HUES6 (cell line): ENCODE results near the gene TMIGD3.
A peak's percentile ranks its signal among the peaks of the same experiment; 100 is the strongest.

Experiments
- H3K27ac ChIP-seq: 2 replicates; pipeline ENCODE4 v1.7.0; 2013; ENCODE audit warnings: low read depth, mild to moderate bottlenecking, low read length, inconsistent platforms
- H3K27me3 ChIP-seq: 2 replicates; pipeline ENCODE4 v1.6.1; 2013; ENCODE audit warnings: low read length; ENCODE audit not compliant: control insufficient read depth, insufficient read depth
- H3K36me3 ChIP-seq: 2 replicates; pipeline ENCODE4 v1.6.1; 2013; ENCODE audit warnings: low read length; ENCODE audit not compliant: control insufficient read depth, insufficient read depth
- H3K4me1 ChIP-seq: 2 replicates; pipeline ENCODE4 v1.6.1; 2013; ENCODE audit warnings: low read length; ENCODE audit not compliant: control insufficient read depth, insufficient read depth
- H3K4me3 ChIP-seq: 2 replicates; pipeline ENCODE4 v1.5.1; 2013; ENCODE audit warnings: low read depth, low read length
- H3K9ac ChIP-seq: one replicate; pipeline ENCODE4 v1.6.1; 2013; ENCODE audit warnings: mild to moderate bottlenecking, low read length
- H3K9me3 ChIP-seq: 2 replicates; pipeline ENCODE4 v1.6.1; 2013; ENCODE audit warnings: low read depth, low read length; ENCODE audit not compliant: control insufficient read depth, insufficient read depth

TMIGD3 gene

DNA sequence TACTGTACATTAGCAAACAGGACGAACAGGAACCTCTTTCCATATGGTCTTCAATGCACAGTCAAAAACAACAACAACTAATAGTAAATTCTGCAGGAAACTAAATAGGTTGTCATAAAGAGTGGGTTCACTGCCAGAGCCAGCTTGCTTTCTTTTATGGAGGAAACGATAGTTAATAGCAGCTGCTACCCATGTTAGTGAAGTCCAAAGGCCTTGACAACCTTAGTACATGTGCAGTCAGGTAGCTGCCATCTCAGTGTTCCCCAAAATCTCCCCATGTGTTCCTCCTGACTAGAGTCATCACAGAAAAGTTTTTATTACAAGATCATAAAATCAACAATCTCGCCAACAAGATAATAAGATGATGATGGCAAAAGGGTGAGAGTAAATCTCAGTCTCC, 16.6 kb upstream of the TMIGD3 start:
- peaks cover 7% of the 10 kb centered on the region for H3K4me1 ChIP-seq
- H3K9ac ChIP-seq = no peak overlapping the region
- no peak overlapping the region for H3K27ac ChIP-seq
- H3K27me3 ChIP-seq = no peaks in the 10 kb centered on the region
- H3K9me3 ChIP-seq = peaks cover 7% of the 10 kb centered on the region; the same call in 1 of the 2 replicates
- no peak overlapping the region for H3K4me3 ChIP-seq
- no peaks in the 10 kb centered on the region for H3K36me3 ChIP-seq

DNA sequence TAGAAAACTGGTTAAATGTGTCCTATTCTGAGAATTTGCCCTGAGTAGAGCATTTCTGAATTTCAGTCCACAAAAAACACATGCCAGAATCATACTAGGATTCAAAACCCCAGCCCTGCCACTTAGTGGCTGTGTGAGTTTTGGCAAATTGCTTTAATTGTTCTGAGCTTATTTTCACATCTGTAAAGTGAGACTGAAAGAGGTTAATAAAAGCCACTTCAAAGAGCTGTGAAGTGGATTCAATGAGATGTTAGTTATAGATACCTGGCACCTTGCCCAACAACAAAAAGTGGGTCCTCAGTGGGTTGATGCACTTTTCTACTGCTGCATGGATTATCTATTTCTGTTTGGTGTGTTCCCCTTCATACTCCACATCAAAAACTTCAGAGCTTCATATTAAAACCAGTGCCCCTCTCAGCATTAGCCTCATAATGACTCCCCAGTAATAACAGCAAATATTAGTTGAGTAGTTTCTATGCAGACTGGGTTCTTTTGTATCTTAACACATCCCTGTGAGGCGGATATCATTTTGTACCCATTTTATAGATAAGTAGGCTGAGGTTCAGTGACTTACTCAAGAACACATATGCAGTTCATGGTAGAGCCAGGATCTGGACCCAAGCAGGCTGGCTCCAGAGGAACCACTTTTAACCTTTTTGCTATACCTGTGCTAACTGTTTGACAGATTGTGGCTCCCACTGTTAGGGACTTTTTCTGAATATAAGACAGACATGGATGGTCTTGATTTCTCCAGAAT, 14.2 kb upstream of the TMIGD3 start:
- H3K9ac ChIP-seq = no peak overlapping the region
- no peaks in the 10 kb centered on the region for H3K27me3 ChIP-seq
- H3K4me1 ChIP-seq = peaks cover 7% of the 10 kb centered on the region
- no peaks in the 10 kb centered on the region for H3K36me3 ChIP-seq
- no peaks in the 10 kb centered on the region; the same call in 1 of the 2 replicates for H3K9me3 ChIP-seq
- no peak overlapping the region for H3K4me3 ChIP-seq
- H3K27ac ChIP-seq = no peak overlapping the region

DNA sequence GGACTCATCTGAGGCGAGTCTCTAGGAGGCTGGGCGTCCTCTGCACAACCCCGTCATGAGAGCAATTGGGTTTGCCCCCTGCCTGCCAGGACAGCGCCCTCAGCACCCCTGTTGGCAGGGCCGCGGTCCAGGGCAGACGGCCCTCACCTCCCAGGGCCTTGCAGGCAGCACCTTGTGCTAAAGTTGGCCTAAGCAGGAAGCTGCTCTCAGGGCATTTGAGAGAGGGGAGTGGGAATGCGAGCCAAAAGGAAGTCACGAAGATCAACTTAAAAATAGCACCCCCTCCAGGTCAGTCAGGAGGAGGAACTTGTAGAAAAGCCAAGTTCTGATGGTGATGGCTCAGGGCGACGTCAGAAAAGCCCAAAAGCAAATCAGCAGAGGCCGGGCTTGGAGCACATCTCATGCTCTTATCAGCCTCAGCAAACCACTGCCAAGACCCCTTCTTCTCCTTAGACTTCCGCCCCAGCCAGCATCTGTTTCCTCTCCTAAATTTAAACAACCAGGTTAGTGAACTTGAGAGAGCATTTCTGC, 12.6 kb upstream of the TMIGD3 start:
- Histone ChIP-seq H3K27me3 (no peaks in the 10 kb centered on the region), H3K9me3 (no peaks in the 10 kb centered on the region), H3K36me3 (no peaks in the 10 kb centered on the region), H3K4me3 (peak overlapping the region; percentile 31; the same call in 1 of the 2 replicates), H3K9ac (no peak overlapping the region), H3K4me1 (peaks cover 7% of the 10 kb centered on the region), H3K27ac (no peak overlapping the region)

DNA sequence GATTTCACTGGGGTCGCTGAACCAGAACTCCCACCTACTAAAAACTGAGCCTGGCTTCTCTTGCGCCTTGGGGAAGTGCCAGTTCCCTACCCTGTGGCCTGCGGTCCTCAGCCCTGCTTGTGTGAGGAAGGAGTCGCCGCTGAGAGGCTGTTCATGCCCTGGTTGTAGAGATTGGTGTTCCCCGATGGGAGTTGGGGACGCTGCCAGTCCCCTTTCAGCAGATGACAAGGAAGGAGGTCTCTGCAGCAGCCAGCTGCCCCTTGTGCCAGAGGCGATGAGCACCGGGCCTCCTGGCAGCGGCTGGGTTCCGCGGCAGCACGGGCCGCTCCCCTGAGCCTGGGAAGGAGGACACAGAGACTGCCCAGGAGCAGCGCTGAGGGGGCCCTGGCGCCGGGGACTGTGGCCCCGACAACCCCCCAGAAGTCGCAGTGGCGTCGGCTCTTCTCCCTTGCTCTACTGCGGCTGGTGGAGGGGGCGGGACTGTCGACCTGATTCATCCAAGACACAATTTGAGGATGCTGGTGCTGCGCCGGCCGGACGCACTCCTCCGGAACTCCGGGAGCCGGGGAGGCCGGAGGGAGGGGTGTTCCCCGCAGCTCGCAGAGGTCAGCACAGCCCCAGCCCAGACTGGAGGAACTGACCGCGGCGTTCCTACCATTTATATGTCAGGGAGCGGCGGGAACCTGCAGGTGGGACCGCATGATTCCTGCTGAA, 12.0 kb upstream of the TMIGD3 start:
- no peak overlapping the region for H3K9ac ChIP-seq
- H3K9me3 ChIP-seq = no peaks in the 10 kb centered on the region
- peaks cover 13% of the 10 kb centered on the region for H3K4me1 ChIP-seq
- H3K27me3 ChIP-seq = no peaks in the 10 kb centered on the region
- peak overlapping the region; percentile 31; the same call in 1 of the 2 replicates for H3K4me3 ChIP-seq
- H3K36me3 ChIP-seq = no peaks in the 10 kb centered on the region
- H3K27ac ChIP-seq = no peak overlapping the region

DNA sequence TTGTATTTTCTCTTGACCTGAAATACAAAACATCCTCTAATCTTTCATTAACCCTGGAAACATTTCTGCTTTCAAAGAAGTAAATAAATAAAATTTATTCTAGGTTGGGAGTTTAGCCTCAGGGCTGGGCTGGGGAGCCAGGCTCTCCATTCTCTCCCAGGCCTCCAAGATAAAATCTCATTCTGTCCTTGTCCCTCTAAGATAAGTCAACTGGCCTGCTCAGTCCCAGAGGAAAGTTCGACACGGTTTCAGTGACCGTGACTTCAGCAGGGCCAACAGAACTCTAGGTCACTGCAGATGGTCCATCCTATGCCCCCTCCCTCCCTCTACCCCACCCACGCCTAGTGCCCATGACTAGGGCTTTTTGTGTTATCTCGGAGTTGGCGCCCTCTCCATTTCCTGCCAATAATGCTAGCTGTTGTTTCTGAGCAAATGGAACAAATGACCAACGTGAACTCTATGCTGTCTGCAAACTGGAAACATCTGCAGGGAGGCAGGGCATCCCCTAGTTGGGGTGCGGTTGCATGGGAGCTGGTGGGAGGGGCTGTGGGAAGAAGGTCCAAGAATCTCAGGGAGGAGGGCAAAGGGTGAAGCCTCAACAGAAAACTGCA, 10.1 kb upstream of the TMIGD3 start:
- no peaks in the 10 kb centered on the region for H3K27me3 ChIP-seq
- no peaks in the 10 kb centered on the region for H3K9me3 ChIP-seq
- no peak overlapping the region for H3K9ac ChIP-seq
- no peak overlapping the region for H3K27ac ChIP-seq
- peaks cover 15% of the 10 kb centered on the region for H3K4me1 ChIP-seq
- H3K4me3 ChIP-seq = no peak overlapping the region
- no peaks in the 10 kb centered on the region for H3K36me3 ChIP-seq

DNA sequence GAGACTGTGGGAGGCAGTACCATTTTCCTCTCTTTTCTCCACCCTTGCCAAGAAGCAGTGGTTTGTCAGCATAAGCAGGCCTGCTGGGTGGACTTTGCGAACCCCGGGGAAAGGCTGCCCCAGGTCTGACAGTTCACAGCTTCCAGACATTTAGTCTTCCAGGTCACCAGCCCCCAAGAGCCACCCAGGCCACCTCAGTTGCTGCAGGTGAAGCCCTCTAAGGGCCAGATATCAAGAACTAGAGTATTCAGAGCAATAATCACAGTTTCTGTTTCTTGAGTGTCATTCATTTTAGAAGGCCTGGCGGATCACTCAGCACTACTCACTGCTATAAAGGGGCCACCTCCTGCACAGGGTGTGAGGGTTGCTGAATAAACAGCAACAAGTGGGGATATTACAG, 9.5 kb upstream of the TMIGD3 start:
- H3K4me1 ChIP-seq = peaks cover 19% of the 10 kb centered on the region
- H3K27me3 ChIP-seq = no peaks in the 10 kb centered on the region
- no peaks in the 10 kb centered on the region for H3K36me3 ChIP-seq

DNA sequence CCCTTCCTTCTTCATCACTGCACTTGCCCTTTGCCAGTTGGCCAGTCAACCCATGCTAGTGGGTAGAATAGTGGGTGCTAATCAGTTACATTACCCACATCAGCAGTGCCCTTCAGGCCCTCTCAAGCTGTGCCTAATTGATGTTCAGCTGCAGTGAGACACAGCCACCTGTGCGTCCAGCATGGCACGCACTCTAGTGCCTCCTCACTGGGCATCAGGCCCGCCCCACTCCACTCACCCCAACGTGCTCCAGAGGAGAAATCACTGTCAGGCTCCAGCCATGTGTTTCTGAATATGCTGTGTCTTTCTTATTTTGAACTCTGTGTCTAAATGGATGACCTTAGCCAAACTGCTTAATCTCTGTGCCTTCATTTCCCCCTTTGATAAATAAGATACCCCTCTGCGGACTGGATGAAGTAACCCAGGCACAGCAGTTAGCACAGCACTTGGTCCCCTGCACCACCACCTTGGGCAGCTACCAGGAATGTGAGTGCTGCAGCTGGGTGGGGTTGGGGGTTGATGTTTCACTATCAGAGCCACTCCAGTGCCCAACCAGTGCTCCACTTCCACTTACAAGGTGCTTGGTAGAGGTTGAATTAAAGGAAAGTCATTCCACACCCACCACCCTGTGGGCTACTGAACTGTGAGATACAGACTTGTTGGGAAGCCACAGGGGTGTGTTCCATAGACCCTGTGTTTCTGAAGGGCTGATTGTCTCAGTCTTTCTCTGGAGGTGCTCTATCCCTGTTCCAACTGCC, 8.9 kb upstream of the TMIGD3 start:
- Histone ChIP-seq H3K9ac (no peak overlapping the region), H3K4me3 (no peak overlapping the region), H3K27me3 (no peaks in the 10 kb centered on the region), H3K4me1 (peaks cover 25% of the 10 kb centered on the region), H3K36me3 (no peaks in the 10 kb centered on the region), H3K27ac (no peak overlapping the region), H3K9me3 (no peaks in the 10 kb centered on the region)

More for the DNA sequence above, 9.5 kb upstream of the TMIGD3 start:
- H3K4me3 ChIP-seq = no peak overlapping the region
- no peak overlapping the region for H3K9ac ChIP-seq
- H3K27ac ChIP-seq = no peak overlapping the region
- no peaks in the 10 kb centered on the region for H3K9me3 ChIP-seq

DNA sequence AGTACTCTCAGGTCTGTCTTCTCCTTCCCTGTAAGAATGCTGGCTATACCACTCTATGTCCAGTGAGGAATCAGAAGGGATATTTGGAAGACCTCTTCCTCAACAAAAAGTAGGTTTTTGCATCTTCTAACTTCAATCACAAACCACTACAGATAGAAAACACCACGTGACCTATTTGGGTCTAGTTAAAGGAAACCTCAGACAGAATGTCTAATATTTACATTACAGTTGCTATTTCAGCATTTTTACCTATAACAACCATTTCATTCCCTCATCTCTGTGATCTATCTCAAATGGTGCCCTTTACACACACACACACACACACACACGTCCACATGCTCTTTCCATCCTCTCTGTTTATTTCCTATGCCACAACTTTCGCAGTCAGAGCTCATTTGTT, 7.9 kb upstream of the TMIGD3 start:
- Histone ChIP-seq H3K36me3 (no peaks in the 10 kb centered on the region), H3K9me3 (no peaks in the 10 kb centered on the region), H3K4me1 (peaks cover 27% of the 10 kb centered on the region), H3K27me3 (no peaks in the 10 kb centered on the region), H3K4me3 (no peak overlapping the region), H3K27ac (no peak overlapping the region), H3K9ac (no peak overlapping the region)

DNA sequence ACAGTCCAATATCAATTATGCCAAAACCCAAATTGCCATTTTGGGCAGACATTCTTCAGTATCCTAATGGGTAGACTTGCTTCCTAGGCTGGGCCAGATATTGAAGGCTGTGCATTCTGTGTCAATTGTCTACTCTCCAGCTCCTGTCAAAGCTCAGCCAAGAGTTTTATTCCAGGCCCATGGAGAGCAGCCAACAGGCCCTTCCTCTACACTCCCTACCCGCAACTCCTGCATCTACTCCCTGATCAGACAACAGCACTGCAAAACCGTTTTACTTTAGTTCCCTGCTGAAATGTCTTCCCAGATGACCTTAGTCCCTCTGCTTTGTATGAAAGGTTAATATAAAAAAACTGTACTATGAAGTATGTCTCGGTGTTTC, 6.6 kb upstream of the TMIGD3 start:
- peaks cover 19% of the 10 kb centered on the region for H3K4me1 ChIP-seq

DNA sequence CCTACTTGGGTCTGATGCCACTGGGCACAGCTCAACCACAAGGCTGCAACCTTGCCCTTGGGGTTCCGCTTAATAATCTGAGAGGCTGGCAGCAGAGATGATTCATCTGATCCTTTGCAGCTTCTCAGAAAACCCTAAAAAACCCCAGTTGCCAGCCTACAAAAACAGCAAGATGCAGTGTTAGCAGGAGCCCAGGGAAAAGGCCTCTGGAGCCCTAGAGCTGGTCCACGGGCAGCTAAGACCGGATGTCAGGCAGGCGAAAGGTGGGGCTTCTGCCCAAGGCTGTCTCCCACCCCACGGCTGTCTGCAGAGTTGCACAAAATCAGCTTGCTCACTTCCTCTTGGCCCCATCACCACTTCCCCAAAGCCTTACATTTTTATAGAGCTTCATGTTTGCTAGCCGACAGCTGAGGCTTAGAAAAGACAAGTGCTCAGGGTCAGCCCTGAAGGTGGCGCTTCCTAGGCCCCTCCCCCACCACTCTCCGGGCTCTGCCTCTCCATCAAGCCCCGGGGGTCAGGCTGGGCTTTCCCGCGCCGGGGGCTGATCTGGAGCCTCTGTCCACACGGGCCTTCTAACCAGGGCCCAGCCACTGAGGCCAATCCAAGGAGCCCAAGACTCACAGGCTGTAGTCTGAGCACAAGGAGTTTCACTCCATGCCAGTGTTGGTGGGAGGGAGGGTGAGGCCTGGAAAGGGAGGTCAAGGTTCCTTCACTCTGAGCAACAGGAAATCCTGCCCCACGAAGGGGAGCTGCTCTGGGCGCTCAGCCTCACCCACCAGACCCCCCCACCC, 4.2 kb upstream of the TMIGD3 start:
- Histone ChIP-seq H3K9me3 (no peaks in the 10 kb centered on the region), H3K27ac (peak overlapping the region; percentile 72), H3K27me3 (no peaks in the 10 kb centered on the region), H3K9ac (peak overlapping the region; percentile 67), H3K4me1 (peaks cover 19% of the 10 kb centered on the region), H3K4me3 (peak overlapping the region; percentile 59), H3K36me3 (no peaks in the 10 kb centered on the region)

More for the DNA sequence above, 6.6 kb upstream of the TMIGD3 start:
- H3K27me3 ChIP-seq = no peaks in the 10 kb centered on the region
- H3K9ac ChIP-seq = no peak overlapping the region
- H3K27ac ChIP-seq = no peak overlapping the region
- no peaks in the 10 kb centered on the region for H3K9me3 ChIP-seq
- H3K36me3 ChIP-seq = no peaks in the 10 kb centered on the region
- no peak overlapping the region for H3K4me3 ChIP-seq
